OCI-LY7 (cell line): ENCODE measurements around the gene NFATC1. TPM values are rescaled to one million over a fixed set of nuclear protein-coding genes. Genes with fewer than 3 reads are reported as not detected.

Experiments
- BruUV-seq: library from RNA; stranded (reverse); fragments of 400-500 nt; replicated peaks from 2 replicates; lab custom pipeline; 2021; lab: Mats Ljungman, UMichigan
- CTCF ChIA-PET: fragments of 300-600 bp; sonication (Branson Sonifier 250); formaldehyde crosslinking; loops from one replicate; lab custom pipeline; 2022; ENCODE audit warnings: antibody characterized with exemption; ENCODE audit not compliant: unreplicated experiment; lab: Charles Lee
- POLR2A ChIA-PET: fragments of 300-600 bp; sonication (Branson Sonifier 250); formaldehyde crosslinking; loops from one replicate; lab custom pipeline; 2022; ENCODE audit warnings: antibody characterized with exemption; lab: Charles Lee
- DNase-seq: peaks from one replicate; pipeline ENCODE4 v3.0.0-alpha.2; 2015; ENCODE audit warnings: low spot score
- H2AFZ ChIP-seq: fragments of 200-600 bp; sonication (generic), shearing (Covaris generic); 2 replicates; pipeline ENCODE4 v1.6.1; 2014; ENCODE audit warnings: mild to moderate bottlenecking, antibody characterized with exemption, low read length, moderate library complexity
- H3K27ac ChIP-seq: fragments of 200-600 bp; sonication (generic); 2 replicates; pipeline ENCODE4 v1.5.1; 2014; ENCODE audit warnings: mixed run types, low read depth, mild to moderate bottlenecking, moderate library complexity, low read length, inconsistent platforms; ENCODE audit not compliant: poor library complexity, severe bottlenecking
- H3K36me3 ChIP-seq: fragments of 200-600 bp; sonication (generic); 2 replicates; pipeline ENCODE4 v1.6.1; 2014; ENCODE audit warnings: mild to moderate bottlenecking, antibody characterized with exemption, low read length, moderate library complexity, mixed read lengths; ENCODE audit not compliant: insufficient read depth
- H3K4me1 ChIP-seq: fragments of 200-600 bp; sonication (generic); 2 replicates; pipeline ENCODE4 v1.5.1; 2014; ENCODE audit warnings: mild to moderate bottlenecking, low read length; ENCODE audit not compliant: insufficient read depth, poor library complexity, severe bottlenecking
- H3K4me2 ChIP-seq: fragments of 200-600 bp; sonication (generic); 2 replicates; pipeline ENCODE4 v1.6.1; 2014; ENCODE audit warnings: mild to moderate bottlenecking, low read length
- H3K4me3 ChIP-seq: fragments of 200-600 bp; sonication (generic); 2 replicates; pipeline ENCODE4 v1.5.1; 2014; ENCODE audit warnings: mild to moderate bottlenecking, low read depth, low read length; ENCODE audit not compliant: poor library complexity, severe bottlenecking
- H3K79me2 ChIP-seq: fragments of 200-600 bp; sonication (generic); 2 replicates; pipeline ENCODE4 v1.6.1; 2016; ENCODE audit warnings: low read depth, mild to moderate bottlenecking, low read length, moderate library complexity, mixed read lengths; ENCODE audit not compliant: insufficient read depth
- H3K9me2 ChIP-seq: fragments of 200-600 bp; sonication (generic); 2 replicates; pipeline ENCODE4 v1.6.1; 2016; ENCODE audit warnings: mild to moderate bottlenecking, low read length, mixed read lengths; ENCODE audit not compliant: insufficient read depth
- H3K9me3 ChIP-seq: fragments of 200-600 bp; sonication (generic); 2 replicates; pipeline ENCODE4 v1.6.1; 2014; ENCODE audit warnings: mild to moderate bottlenecking, mixed run types, low read length, mixed read lengths
- H4K20me1 ChIP-seq: fragments of 200-600 bp; sonication (generic); 2 replicates; pipeline ENCODE4 v1.6.1; 2014; ENCODE audit warnings: mild to moderate bottlenecking, antibody characterized with exemption, low read length, moderate library complexity, mixed read lengths; ENCODE audit not compliant: insufficient read depth
- CTCF ChIP-seq: fragments of 200-600 bp; sonication (generic); conservative IDR thresholded peaks from 2 replicates; pipeline ENCODE4 v1.5.1; 2014; ENCODE audit warnings: mild to moderate bottlenecking, antibody characterized with exemption, low read length, moderate library complexity, mixed read lengths
- EZH2phosphoT487 ChIP-seq: fragments of 200-600 bp; sonication (generic); IDR thresholded peaks from 2 replicates; pipeline ENCODE4 v1.6.1; 2018; ENCODE audit warnings: low read depth, borderline replicate concordance, mild to moderate bottlenecking, mixed run types, antibody characterized with exemption, low read length, moderate library complexity, mixed read lengths
- intact Hi-C: fragments of 100-400 bp; cut with micrococcal nuclease; formaldehyde crosslinking; loops from one replicate; pipeline ENCODE4 v1.10.0; 2022; ENCODE audit not compliant: unreplicated experiment
- total RNA-seq, 2 experiments: library from RNA; depleted of rRNA in 1 of 2; stranded (reverse); fragments of >200 nt in 1 of 2; shearing (Covaris generic) in 1 of 2; gene quantifications; 2 replicates each; pipeline ENCODE4 v1.2.3, GENCODE V29; 2014 to 2022

The NFATC1 gene
- total RNA-seq, 2 experiments from 2014 or later = 23.6 to 50.4 TPM

GRCh38 chr18:79496978-79497637 is 101.4 kb downstream of the NFATC1 start:
- Histone ChIP-seq H3K79me2 (no peaks in the 10 kb centered on the region), H3K4me2 (peak overlapping the region; percentile 39; the same call in 1 of the 2 replicates), H4K20me1 (no peaks in the 10 kb centered on the region), H3K4me1 (no peaks in the 10 kb centered on the region), H3K4me3 (no peak overlapping the region), H3K9me2 (no peaks in the 10 kb centered on the region), H2AFZ (no peak overlapping the region), H3K36me3 (peaks cover 48% of the 10 kb centered on the region), H3K27ac (no peak overlapping the region), H3K9me3 (peaks cover 19% of the 10 kb centered on the region; the same call in 1 of the 2 replicates)
- no peak for DNase-seq
- TF ChIP-seq CTCF = no peak
- ChIA-PET POLR2A (no interaction called here), CTCF (no interaction called here)
- intact Hi-C loops = no loop called here
- no TSS peak for BruUV-seq

- intact Hi-C loops = no loop called here
- H4K20me1 ChIP-seq = no peaks in the 10 kb centered on the region
- ChIA-PET CTCF (no interaction called here), POLR2A (no interaction called here)
- no peaks in the 10 kb centered on the region for H3K4me1 ChIP-seq
- DNase-seq = no peak
- no peak overlapping the region for H3K27ac ChIP-seq
- peaks cover 19% of the 10 kb centered on the region; the same call in 1 of the 2 replicates for H3K9me3 ChIP-seq
- peaks cover 48% of the 10 kb centered on the region for H3K36me3 ChIP-seq
- H3K9me2 ChIP-seq = no peaks in the 10 kb centered on the region
- no peak overlapping the region for H2AFZ ChIP-seq
- TF ChIP-seq CTCF (no peak), EZH2phosphoT487 (no peak)
- H3K4me3 ChIP-seq = no peak overlapping the region
- H3K4me2 ChIP-seq = no peak overlapping the region
- H3K79me2 ChIP-seq = no peaks in the 10 kb centered on the region
- no TSS peak for BruUV-seq
Measured at GRCh38 chr18:79497638-79498081, 101.9 kb downstream of the NFATC1 start.

- no TSS peak for BruUV-seq
- intact Hi-C loops = no loop called here
- peaks cover 19% of the 10 kb centered on the region; the same call in 1 of the 2 replicates for H3K9me3 ChIP-seq
- H3K9me2 ChIP-seq = no peaks in the 10 kb centered on the region
- H2AFZ ChIP-seq = no peak overlapping the region
- no peak overlapping the region for H3K27ac ChIP-seq
- no peaks in the 10 kb centered on the region for H3K79me2 ChIP-seq
- ChIA-PET POLR2A (no interaction called here), CTCF (no interaction called here)
- H3K4me1 ChIP-seq = no peaks in the 10 kb centered on the region
- H3K36me3 ChIP-seq = peaks cover 48% of the 10 kb centered on the region
- no peak for DNase-seq
- H3K4me2 ChIP-seq = no peak overlapping the region
- no peaks in the 10 kb centered on the region for H4K20me1 ChIP-seq
- H3K4me3 ChIP-seq = no peak overlapping the region
- no peak for TF ChIP-seq CTCF
- no peak for TF ChIP-seq EZH2phosphoT487
Measured at GRCh38 chr18:79498662-79499061, 102.9 kb downstream of the NFATC1 start.
